Measurements from ENCODE around the gene RGS7BP.

GRCh38 chr5:64625678-64626077 is 119.9 kb downstream of the RGS7BP start:
- no peak for TF ChIP-seq GATA2 (IDR thresholded peaks at IDR 0.05; ENCODE audit: low read depth, low read length)
- TF ChIP-seq GATA3 (IDR thresholded peaks at IDR 0.05; ENCODE audit: low read depth, low read length) = no peak

All from SH-SY5Y (cell line).